GM15510 (cell line): ENCODE measurements around the gene DENND2A.

Experiments
- POLR2A ChIP-seq: IDR thresholded peaks from 3 replicates; pipeline ENCODE4 v1.6.1; 2011; ENCODE audit warnings: borderline replicate concordance; ENCODE audit not compliant: insufficient read length; ENCODE audit errors: extremely low read depth

DENND2A gene

DNA sequence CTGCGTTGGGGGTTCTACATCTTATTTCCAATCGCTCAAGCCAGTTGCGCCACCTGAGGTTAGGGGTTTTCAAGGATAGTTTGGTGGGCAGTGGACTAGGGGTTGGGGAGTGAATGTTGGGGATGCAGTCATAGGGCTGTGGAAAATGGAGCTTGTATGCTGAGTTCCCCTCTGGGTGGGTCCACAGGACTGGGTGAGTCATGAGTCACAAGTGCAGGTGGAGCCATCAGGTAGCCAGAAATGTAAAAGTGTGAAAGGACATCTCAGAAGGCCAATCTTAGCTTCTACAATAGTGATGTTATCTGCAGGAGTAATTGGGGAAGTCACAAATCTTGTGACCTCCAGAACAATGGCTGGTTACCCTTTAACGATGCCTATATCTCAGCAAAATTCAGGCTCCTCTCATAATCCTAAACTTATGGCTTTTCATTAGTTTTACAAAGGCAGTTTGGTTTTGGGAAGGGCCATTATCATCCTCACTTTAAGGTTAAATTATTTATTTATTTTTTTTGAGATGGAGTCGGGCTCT lies 143.3 kb downstream of the DENND2A start:
- no peak for TF ChIP-seq POLR2A

DNA sequence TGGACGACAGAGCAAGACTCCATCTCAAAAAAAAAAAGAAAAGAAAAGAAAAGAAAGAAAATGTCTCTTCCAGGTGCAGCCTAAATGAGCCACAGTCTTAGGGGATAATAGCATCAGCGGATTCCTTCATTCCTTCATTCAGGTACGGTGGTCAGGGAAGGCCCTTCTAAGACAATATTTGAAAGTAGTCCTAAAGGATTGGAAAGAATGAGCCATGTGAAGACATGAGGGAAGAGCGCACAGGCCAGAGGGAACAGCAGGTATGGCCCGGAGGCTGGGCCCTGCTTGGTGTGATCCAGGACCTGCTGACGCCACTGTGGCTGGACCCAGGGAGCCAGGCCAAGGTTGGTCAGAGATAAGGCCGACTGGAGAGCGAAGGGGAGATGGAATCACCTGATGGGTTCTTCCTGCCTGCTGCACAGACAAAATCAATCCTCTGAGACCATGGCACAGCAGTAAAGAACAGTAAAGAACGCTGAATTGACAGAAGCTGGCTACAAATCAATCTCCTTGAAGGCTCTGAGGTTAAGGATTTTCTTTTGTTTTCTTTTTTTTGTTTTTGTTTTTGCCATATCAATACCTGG lies 145.0 kb downstream of the DENND2A start:
- TF ChIP-seq POLR2A: no peak

- no peak for TF ChIP-seq POLR2A
Measured at GRCh38 chr7:140494867-140495266, 145.7 kb downstream of the DENND2A start.

- no peak for TF ChIP-seq POLR2A
Measured at GRCh38 chr7:140489026-140489359, 151.6 kb downstream of the DENND2A start.

- TF ChIP-seq POLR2A: no peak
Measured at GRCh38 chr7:140485500-140486265, 154.9 kb downstream of the DENND2A start.

DNA sequence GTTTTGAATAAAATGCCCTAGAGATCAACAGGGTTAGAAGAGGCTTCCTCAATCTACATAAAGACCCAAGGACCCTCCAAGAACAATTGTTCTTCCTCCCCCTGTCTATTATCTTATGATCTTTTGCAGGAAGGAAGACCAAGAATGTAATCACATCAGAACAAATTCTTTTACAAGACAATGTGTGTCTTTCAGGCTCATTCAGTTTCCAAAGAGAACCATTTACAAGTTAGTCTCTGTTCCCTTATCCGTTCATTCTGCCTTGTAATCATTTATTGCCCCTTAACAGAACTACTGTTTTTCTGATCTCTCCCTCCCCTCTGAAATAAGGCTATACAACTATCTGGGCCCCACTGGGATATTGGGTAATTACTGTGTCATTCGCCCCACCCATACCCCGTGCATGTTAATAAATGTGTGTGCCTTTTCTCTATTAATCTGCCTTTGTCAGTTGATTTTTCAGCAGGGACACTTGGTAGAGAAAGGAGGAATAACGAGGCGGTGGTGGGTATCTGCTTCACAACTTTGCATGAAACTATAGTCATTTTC lies 155.6 kb downstream of the DENND2A start:
- no peak for TF ChIP-seq POLR2A

GRCh38 chr7:140484479-140484878 lies 156.1 kb downstream of the DENND2A start:
- no peak for TF ChIP-seq POLR2A

DNA sequence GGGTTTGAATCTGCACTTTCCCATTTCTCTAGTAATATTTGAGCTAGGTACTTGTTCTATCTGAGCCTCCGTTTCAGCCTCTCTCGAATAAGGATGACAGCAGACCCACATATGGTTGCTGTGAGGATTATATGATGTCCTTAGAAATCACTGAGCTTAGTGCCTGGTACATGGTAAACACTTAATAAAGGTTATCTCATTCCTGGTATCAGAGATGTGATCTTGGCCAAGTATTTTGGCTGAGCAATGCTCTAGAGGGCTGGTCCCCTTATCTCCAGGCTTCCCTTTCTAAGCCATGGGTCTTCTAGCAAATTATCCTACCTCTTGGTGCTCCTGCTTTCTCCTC lies 160.9 kb downstream of the DENND2A start:
- no peak for TF ChIP-seq POLR2A

GRCh38 chr7:140479062-140479738 lies 161.4 kb downstream of the DENND2A start, which contains the start of gene MKRN1:
Gene MKRN1 (minus strand): TSS chr7:140479505. CDS start chr7:140479344, 161 bp downstream.
- TF ChIP-seq POLR2A: peak; percentile 69

DNA sequence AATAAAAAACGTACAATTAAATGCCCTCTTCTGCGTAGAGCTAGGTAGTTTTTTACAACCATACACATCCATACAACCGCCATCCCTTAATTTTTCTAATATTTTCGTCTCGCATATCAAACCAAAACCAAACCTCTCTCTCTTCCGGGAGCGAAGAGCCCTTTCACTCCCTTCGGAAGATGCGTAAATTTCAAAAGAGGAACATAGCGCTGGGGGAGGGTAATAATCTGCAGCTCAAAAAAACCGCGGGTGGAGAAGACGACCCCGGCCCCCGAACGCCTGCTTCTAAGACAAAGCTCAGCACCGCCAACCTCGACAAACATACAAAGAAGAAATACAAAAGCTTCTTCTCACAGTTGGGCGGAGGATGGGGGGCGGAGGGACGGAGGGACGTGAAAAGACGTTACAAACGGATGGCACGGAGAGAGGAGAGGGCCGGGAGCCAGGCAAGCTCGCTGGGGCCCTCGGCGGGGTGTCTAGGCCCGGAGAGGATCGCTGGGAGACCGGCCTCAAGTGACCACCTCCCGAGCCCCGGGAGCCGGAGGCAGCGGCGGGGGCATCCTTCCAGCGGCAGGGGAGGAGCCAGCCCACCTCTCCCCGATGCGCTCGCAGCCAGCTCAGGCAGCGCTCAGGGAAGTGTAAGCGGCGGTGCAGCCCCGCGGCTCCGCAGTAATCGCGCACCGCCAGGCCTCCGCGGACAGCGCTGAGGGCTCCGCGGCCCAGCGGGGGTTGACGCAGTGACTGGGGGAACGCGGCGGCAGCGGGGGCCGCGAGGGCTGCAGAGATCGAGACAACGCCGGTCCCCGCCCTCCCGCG lies 162.2 kb downstream of the DENND2A start:
- no peak for TF ChIP-seq POLR2A

- TF ChIP-seq POLR2A: no peak
Measured at GRCh38 chr7:140476698-140477261, 163.8 kb downstream of the DENND2A start.

DNA sequence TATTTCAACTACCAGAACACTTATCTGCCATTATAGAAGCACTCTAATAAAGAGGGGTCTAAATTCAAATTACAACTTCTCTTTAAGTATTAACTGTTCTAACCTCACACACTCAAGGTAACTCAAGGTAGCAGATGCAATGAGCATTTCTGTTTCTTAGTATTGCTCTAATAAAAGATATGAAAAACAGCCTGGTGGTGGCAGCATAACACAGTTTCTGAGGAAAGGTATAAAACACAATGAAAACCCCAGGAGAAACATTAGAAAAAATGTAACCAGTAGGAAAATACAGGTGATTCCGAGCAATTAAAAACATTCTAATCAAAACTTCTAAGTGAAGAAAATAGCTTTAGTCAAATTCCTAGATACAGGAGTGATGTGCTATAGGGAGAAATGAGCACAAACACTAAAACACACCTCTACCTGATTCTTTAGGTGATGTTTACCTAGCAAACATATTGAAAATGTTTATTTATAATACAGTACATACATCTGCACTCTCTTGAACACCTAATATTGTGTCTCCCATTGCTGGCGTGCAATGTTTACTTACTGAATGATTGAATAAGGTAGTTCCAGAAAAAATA lies 164.8 kb downstream of the DENND2A start:
- TF ChIP-seq POLR2A: no peak
